Measurements from ENCODE around the gene KLRF1.

The KLRF1 gene

DNA sequence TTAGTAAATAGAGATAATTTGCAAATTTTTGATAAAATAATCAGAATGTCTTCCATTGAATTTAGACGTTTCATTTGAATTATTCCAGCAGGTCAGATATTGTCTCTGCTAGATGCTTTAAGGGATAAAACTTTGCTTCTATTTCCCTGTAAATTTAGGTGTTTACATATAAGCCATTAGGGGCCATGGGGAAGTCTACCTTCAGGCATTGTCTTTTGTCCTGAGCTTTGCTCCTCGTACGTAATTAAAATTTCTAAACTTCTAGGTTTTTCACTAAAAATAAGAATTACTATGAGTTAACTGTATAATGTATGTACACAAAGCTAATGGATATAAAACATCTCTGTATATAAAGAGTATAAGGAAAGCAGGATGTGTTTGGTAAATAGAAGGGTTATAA is 42.5 kb upstream of the KLRF1 start:
- no peaks in the 10 kb centered on the region for H3K9me3 Mint-ChIP-seq
- no peaks in the 10 kb centered on the region for H3K4me1 Mint-ChIP-seq
- no peak overlapping the region for H3K4me3 Mint-ChIP-seq

DNA sequence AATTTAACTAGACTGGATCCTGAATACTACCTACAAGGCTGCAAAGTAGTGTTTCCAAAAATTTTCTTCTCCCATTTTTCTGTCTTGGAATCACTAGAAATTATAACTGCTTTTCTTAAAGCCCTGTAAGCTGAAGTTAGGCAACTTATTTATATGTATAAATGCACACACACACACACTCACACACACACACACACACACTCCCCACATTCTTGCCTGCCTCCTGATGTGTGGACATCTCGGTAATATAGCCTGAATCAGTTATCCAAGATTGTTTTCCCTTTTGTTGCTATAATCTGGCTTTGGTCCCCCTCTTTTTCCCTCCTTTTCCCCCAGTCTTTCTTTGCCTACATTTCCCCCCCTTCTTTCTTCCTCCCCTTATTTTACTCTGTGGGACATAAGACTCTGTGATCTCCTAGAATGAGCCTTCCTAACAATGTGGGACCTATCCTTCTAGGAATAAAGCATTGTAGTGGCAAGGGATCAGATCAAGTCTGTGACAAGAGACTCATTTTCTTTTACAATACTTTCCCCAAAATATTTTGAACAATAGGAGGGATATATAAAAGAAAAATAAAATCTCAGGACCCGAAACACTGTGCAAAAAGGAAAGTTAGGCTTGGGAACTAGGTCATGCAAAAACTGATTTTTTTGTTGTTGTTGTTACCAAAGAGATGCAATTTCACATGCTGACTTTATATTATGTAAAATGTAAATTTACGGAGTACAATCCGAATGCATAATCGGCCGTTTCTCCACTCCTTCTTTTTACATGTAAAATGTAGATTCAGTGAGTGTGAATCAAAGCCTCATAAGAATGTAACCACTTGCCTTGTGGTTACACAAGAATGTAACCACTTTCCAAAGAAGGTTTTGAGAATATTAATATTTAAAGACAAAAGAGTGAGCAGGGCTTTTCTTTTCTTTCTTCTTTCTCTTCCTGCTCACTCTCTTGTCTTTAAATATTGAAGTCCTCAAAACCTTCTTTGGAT is 40.3 kb upstream of the KLRF1 start:
- H3K9me3 Mint-ChIP-seq, result peaks cover 2% of the 10 kb centered on the region
- H3K36me3 Mint-ChIP-seq (ENCODE audit: low read depth), result no peaks in the 10 kb centered on the region
- TF ChIP-seq, protein P1, sequence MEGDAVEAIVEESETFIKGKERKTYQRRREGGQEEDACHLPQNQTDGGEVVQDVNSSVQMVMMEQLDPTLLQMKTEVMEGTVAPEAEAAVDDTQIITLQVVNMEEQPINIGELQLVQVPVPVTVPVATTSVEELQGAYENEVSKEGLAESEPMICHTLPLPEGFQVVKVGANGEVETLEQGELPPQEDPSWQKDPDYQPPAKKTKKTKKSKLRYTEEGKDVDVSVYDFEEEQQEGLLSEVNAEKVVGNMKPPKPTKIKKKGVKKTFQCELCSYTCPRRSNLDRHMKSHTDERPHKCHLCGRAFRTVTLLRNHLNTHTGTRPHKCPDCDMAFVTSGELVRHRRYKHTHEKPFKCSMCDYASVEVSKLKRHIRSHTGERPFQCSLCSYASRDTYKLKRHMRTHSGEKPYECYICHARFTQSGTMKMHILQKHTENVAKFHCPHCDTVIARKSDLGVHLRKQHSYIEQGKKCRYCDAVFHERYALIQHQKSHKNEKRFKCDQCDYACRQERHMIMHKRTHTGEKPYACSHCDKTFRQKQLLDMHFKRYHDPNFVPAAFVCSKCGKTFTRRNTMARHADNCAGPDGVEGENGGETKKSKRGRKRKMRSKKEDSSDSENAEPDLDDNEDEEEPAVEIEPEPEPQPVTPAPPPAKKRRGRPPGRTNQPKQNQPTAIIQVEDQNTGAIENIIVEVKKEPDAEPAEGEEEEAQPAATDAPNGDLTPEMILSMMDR (IDR thresholded peaks at IDR 0.05; ENCODE audit: unreplicated experiment in 3 of 3), result no peak
- no peak overlapping the region for H3K27ac Mint-ChIP-seq
- H3K27me3 Mint-ChIP-seq (ENCODE audit: low read depth), result no peaks in the 10 kb centered on the region
- H3K4me1 Mint-ChIP-seq, result no peaks in the 10 kb centered on the region
- no peak overlapping the region for H3K4me3 Mint-ChIP-seq

More for the DNA sequence above, 42.5 kb upstream of the KLRF1 start:
- no peaks in the 10 kb centered on the region for H3K36me3 Mint-ChIP-seq (ENCODE audit: low read depth)
- no peaks in the 10 kb centered on the region for H3K27me3 Mint-ChIP-seq (ENCODE audit: low read depth)
- H3K27ac Mint-ChIP-seq, result no peak overlapping the region
- TF ChIP-seq, protein P1 (IDR thresholded peaks at IDR 0.05; ENCODE audit: unreplicated experiment in 3 of 3), result no peak

DNA sequence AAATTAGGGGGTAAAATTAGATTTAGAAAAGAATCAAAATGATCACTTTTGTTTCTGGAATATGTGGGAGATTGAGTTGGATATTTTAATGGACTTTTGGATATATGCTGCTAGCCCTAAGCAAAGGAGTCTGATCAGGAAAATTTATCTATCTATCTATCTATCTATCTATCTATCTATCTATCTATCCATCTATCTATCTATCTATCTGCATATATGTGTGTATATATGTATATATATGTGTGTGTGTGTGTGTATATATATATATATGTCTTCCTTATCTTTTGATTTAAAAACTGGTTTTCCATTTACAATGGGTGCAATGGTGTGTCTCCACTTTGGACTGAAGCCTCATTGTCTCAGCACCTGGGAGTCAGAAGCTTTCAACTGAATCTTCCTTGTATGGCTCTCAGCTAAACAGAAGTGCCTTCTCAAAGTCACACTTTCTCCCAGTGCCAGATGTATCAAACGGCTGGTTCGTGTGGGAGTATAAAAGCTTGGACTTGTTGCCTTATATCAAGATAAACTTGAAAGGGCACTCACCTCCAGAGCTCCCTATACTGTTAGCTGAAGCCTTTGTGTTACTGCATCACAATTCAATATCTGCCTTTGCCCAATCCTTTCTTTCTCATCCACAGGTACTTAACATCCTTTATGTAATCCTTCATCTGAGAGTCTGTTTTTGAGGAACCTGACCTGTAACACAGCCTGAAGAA is 34.9 kb upstream of the KLRF1 start:
- Mint-ChIP-seq H3K4me1 (no peaks in the 10 kb centered on the region), H3K36me3 (ENCODE audit: low read depth) (no peaks in the 10 kb centered on the region), H3K4me3 (no peak overlapping the region), H3K27ac (no peak overlapping the region), H3K9me3 (peaks cover 2% of the 10 kb centered on the region), H3K27me3 (ENCODE audit: low read depth) (no peaks in the 10 kb centered on the region)
- TF ChIP-seq, protein P1 (IDR thresholded peaks at IDR 0.05; ENCODE audit: unreplicated experiment in 3 of 3), result no peak

DNA sequence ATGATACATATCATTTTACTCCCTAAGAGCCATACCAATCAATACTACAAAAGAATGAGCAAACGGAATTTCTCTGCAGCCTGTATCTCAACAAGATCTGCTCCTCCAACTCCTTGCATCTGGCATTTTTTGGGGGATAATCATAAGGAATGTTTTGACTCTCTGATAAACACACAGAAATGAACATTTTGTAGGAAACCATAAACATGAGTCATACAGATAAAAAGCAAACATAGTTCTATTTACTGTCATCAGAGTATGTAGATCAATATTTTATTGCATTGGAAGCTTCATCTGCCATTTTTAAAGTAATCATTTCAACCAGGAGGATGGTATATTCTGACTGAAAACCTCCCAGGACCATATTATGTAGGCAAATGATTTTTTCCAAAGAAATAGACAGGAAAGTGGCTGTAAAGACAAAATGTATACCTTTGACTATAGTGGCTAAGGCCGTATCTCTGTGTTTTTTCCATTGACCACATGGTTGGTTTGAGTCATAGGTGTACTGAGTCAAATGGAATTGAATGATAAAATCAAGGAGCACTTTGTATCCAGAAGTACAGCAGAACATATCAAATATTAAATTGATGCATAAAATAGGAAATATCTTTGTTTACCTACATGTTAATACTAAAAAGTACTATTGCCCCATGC is 34.2 kb upstream of the KLRF1 start:
- Mint-ChIP-seq H3K27me3 (ENCODE audit: low read depth) (no peaks in the 10 kb centered on the region), H3K36me3 (ENCODE audit: low read depth) (no peaks in the 10 kb centered on the region), H3K4me1 (no peaks in the 10 kb centered on the region), H3K4me3 (no peak overlapping the region), H3K9me3 (peaks cover 2% of the 10 kb centered on the region), H3K27ac (no peak overlapping the region)
- TF ChIP-seq, protein P1 (IDR thresholded peaks at IDR 0.05; ENCODE audit: unreplicated experiment in 3 of 3), result no peak

GRCh38 chr12:9793779-9794395 is 33.4 kb upstream of the KLRF1 start:
- TF ChIP-seq, protein P1 (IDR thresholded peaks at IDR 0.05; ENCODE audit: unreplicated experiment in 3 of 3), result no peak
- no peaks in the 10 kb centered on the region for H3K36me3 Mint-ChIP-seq (ENCODE audit: low read depth)

More at GRCh38 chr12:9793779-9794395, 33.4 kb upstream of the KLRF1 start:
- no peaks in the 10 kb centered on the region for H3K4me1 Mint-ChIP-seq
- H3K9me3 Mint-ChIP-seq, result peaks cover 2% of the 10 kb centered on the region
- H3K27me3 Mint-ChIP-seq (ENCODE audit: low read depth), result no peaks in the 10 kb centered on the region
- no peak overlapping the region for H3K4me3 Mint-ChIP-seq
- no peak overlapping the region for H3K27ac Mint-ChIP-seq

Measured in nephron (organoid).